Lung (tissue), 12 donors: ENCODE measurements around the gene CFAP298. TPM values are rescaled to one million over a fixed set of nuclear protein-coding genes. Genes with fewer than 3 reads are reported as not detected.

ENCODE experiments used
- ATAC-seq: fragments of 200-7000 bp; cut with Tn5 transposase; one replicate; pipeline ENCODE4 v1.9.1; 2020; ENCODE audit warnings: moderate number of reproducible peaks; ENCODE audit not compliant: insufficient read depth, low FRiP score
- DNase-seq, 3 donors: peaks; one replicate each; pipeline ENCODE4 v3.0.0-alpha.2; 2013 to 2017
- H3K27ac ChIP-seq, 2 donors: one replicate each; pipeline ENCODE4 v1.5.1; 2013; ENCODE audit warnings: mild to moderate bottlenecking in 2 of 2, moderate library complexity in 2 of 2, control low read depth in 1 of 2, inconsistent platforms in 1 of 2, low read depth in 1 of 2, low read length in 1 of 2
- H3K27me3 ChIP-seq, 3 donors: one replicate each; pipeline ENCODE4 v1.5.1; 2013; ENCODE audit warnings: low read length in 2 of 3; ENCODE audit not compliant: control insufficient read depth in 3 of 3, insufficient read depth in 3 of 3
- H3K36me3 ChIP-seq, 4 donors: one replicate each; pipeline ENCODE4 v1.5.1; 2013; ENCODE audit warnings: low read length in 4 of 4, mild to moderate bottlenecking in 1 of 4, moderate library complexity in 1 of 4; ENCODE audit not compliant: control insufficient read depth in 4 of 4, insufficient read depth in 4 of 4
- H3K4me1 ChIP-seq, 5 donors: one replicate each; pipeline ENCODE4 v1.5.1; 2013; ENCODE audit warnings: low read length in 5 of 5, mild to moderate bottlenecking in 2 of 5, moderate library complexity in 1 of 5; ENCODE audit not compliant: control insufficient read depth in 5 of 5, insufficient read depth in 5 of 5
- H3K4me3 ChIP-seq: one replicate; pipeline ENCODE4 v1.5.1; 2013; ENCODE audit warnings: mild to moderate bottlenecking, control low read depth, moderate library complexity
- H3K9ac ChIP-seq, 2 donors: one replicate each; pipeline ENCODE4 v1.5.1; 2013; ENCODE audit warnings: low read length in 2 of 2, control low read depth in 1 of 2; ENCODE audit not compliant: insufficient read depth in 1 of 2
- H3K9me3 ChIP-seq, 4 donors: one replicate each; pipeline ENCODE4 v1.5.1; 2013; ENCODE audit warnings: low read length in 3 of 4, mild to moderate bottlenecking in 1 of 4, moderate library complexity in 1 of 4; ENCODE audit not compliant: control insufficient read depth in 4 of 4, insufficient read depth in 3 of 4
- CTCF ChIP-seq: IDR thresholded peaks from 2 replicates; pipeline ENCODE4 v1.5.1; 2012; ENCODE audit warnings: mild to moderate bottlenecking; ENCODE audit errors: control extremely low read depth, extremely low read depth
- WGBS, 2 donors: extraction: QIAGEN DNeasy Blood & Tissue Kit; methylation state at CpG; one replicate each; pipeline ENCODE4 v1.1.7; 2013; 5-methylcytosine and 5-hydroxymethylcytosine counted together
- polyA plus RNA-seq, 2 donors: library from polyadenylated mRNA; stranded (reverse); fragments of 200-250 nt; gene quantifications; one replicate each; pipeline ENCODE4 v1.2.1, GENCODE V29; 2013
- total RNA-seq, 2 donors: library from RNA; depleted of rRNA in 1 of 2; stranded (reverse); fragments of >200 nt in 1 of 2; gene quantifications; one replicate each; pipeline ENCODE4 v1.2.1, GENCODE V29; 2014 to 2021
- donor health status: control.
- donor health status: control.
- donor health status: Bipolar disorder and iron deficiency.
- donor health status: healthy.
- donor health status: DM: yes; HTN: yes; CAD: no.

CFAP298 gene
- total and polyA plus RNA-seq, 4 donors, result 27.6 to 61.2 (median 50.5) TPM

GRCh38 chr21:32584472-32584871, 27.7 kb downstream of the CFAP298 start:
- Histone ChIP-seq H3K9me3 (no peaks in the 10 kb centered on the region), H3K27ac (no peak overlapping the region), H3K36me3 (no peaks in the 10 kb centered on the region), H3K4me1 (no peaks in the 10 kb centered on the region), H3K27me3 (peaks cover 0 to 5% (median 0%) of the 10 kb centered on the region in 3 donors), H3K4me3 (no peak overlapping the region), H3K9ac (no peak overlapping the region)
- DNase-seq (no peak), ATAC-seq (no peak)
- TF ChIP-seq CTCF, result no peak
- 86 to 92% methylated on average over 8 of the region's 8 CpGs for WGBS, 2 donors

- Histone ChIP-seq H3K4me1 (no peaks in the 10 kb centered on the region), H3K36me3 (peaks cover 0 to 3% (median 0%) of the 10 kb centered on the region in 4 donors), H3K27me3 (peaks cover 0 to 9% (median 3%) of the 10 kb centered on the region in 3 donors), H3K9me3 (no peaks in the 10 kb centered on the region), H3K9ac (no peak overlapping the region), H3K4me3 (no peak overlapping the region), H3K27ac (no peak overlapping the region)
- WGBS, 2 donors, result 94 to 95% methylated on average over 13 of the region's 13 CpGs
- DNase-seq (no peak), ATAC-seq (no peak)
- no peak for TF ChIP-seq CTCF
Observed at GRCh38 chr21:32581732-32582131, 30.4 kb downstream of the CFAP298 start.

GRCh38 chr21:32580949-32581348, 31.2 kb downstream of the CFAP298 start:
- Histone ChIP-seq H3K27me3 (peaks cover 0 to 7% (median 3%) of the 10 kb centered on the region in 3 donors), H3K9ac (no peak overlapping the region), H3K9me3 (no peaks in the 10 kb centered on the region), H3K27ac (no peak overlapping the region), H3K4me1 (no peaks in the 10 kb centered on the region), H3K4me3 (no peak overlapping the region), H3K36me3 (peaks cover 0 to 3% (median 0%) of the 10 kb centered on the region in 4 donors)
- WGBS, 2 donors, result 93 to 97% methylated on average over 13 of the region's 13 CpGs
- DNase-seq (no peak), ATAC-seq (no peak)
- no peak for TF ChIP-seq CTCF

GRCh38 chr21:32578107-32578691, 34.0 kb downstream of the CFAP298 start:
- Histone ChIP-seq H3K36me3 (peaks cover 0 to 3% (median 0%) of the 10 kb centered on the region in 4 donors), H3K27me3 (peaks cover 0 to 7% (median 3%) of the 10 kb centered on the region in 3 donors), H3K9me3 (no peaks in the 10 kb centered on the region), H3K4me3 (no peak overlapping the region), H3K9ac (no peak overlapping the region), H3K4me1 (no peaks in the 10 kb centered on the region), H3K27ac (no peak overlapping the region)
- no peak for TF ChIP-seq CTCF
- WGBS, 2 donors, result 74 to 81% methylated on average over 15 of the region's 15 CpGs
- no peak for DNase-seq
- ATAC-seq, result no peak
